Measurements from ENCODE around the gene VPS8. TPM values are rescaled to one million over a fixed set of nuclear protein-coding genes. Genes with fewer than 3 reads are reported as not detected.

VPS8 gene
- total and polyA plus RNA-seq, 2 of the 8 experiments (the other 6 are each of a cell fraction or from before 2014, with no cell fraction given), result 13.0 to 41.0 TPM

GRCh38 chr3:185075547-185075946 is 263.6 kb downstream of the VPS8 start:
- CTCF ChIA-PET (ENCODE audit: partially characterized antibody), result interaction anchor here (0.8 to 2.0 kb wide), 3 partner anchors 10 to 102 kb away, joined by 3 to 10 read pairs (median 9); no protein-coding TSS in a partner anchor
- no peak for FAIRE-seq
- POLR2A ChIA-PET (ENCODE audit: partially characterized antibody), result no interaction called here
- Histone ChIP-seq H2AK5ac (ENCODE audit: low read depth, low read length) (no peak overlapping the region), H3K23me2 (ENCODE audit: low read depth, low read length) (no peaks in the 10 kb centered on the region), H3K36me3 (ENCODE audit: control insufficient read depth in 2 of 4, insufficient read depth in 4 of 4, low read length in 3 of 4) (no peaks in the 10 kb centered on the region), H3K4me1 (replicated peaks in 1 of 4; ENCODE audit: control insufficient read depth in 3 of 4, insufficient read depth in 4 of 4, low read length in 3 of 4) (peaks cover 0 to 5% (median 1%) of the 10 kb centered on the region in 4 experiments; a peak in 4 of 7 replicates), H3K4me3 (ENCODE audit: extremely low read depth in 1 of 4, insufficient read depth in 2 of 4, low read depth in 3 of 4, low read length in 4 of 4) (no peak overlapping the region), H4K20me1 (replicated peaks in 1 of 2; ENCODE audit: control insufficient read depth in 1 of 2, insufficient read depth in 2 of 2, low read length in 2 of 2) (no peaks in the 10 kb centered on the region), H2BK20ac (ENCODE audit: low read length) (no peak overlapping the region), H4K8ac (ENCODE audit: extremely low read depth, insufficient read depth, low read length) (no peak overlapping the region; the same call in 1 of the 2 replicates), H2BK120ac (replicated peaks; ENCODE audit: low read depth, low read length) (no peak overlapping the region), H3K14ac (ENCODE audit: insufficient read length) (no peak overlapping the region), H2BK12ac (ENCODE audit: low read depth, low read length) (no peak overlapping the region), H2BK5ac (ENCODE audit: low read depth, low read length) (no peak overlapping the region), H3K4ac (replicated peaks; ENCODE audit: insufficient read length, low read depth, low read length) (no peak overlapping the region), H4K5ac (ENCODE audit: insufficient read length, low read depth, low read length) (no peak overlapping the region), H3K27me3 (replicated peaks in 1 of 4; ENCODE audit: control insufficient read depth in 3 of 4, extremely low read depth in 1 of 4, insufficient read depth in 3 of 4, low read length in 3 of 4) (no peaks in the 10 kb centered on the region; a peak in 2 of 7 replicates), H2AFZ (ENCODE audit: low read length) (no peak overlapping the region), H3K79me2 (ENCODE audit: control insufficient read depth in 1 of 2, insufficient read depth in 2 of 2, low read length in 2 of 2) (no peaks in the 10 kb centered on the region), H3K18ac (ENCODE audit: extremely low read depth, low read length) (no peak overlapping the region), H3K27ac (ENCODE audit: low read depth, low read length) (no peak overlapping the region), H3K56ac (replicated peaks; ENCODE audit: insufficient read length, low read depth, low read length) (no peak overlapping the region), H3K4me2 (ENCODE audit: insufficient read depth in 1 of 2, low read depth in 2 of 2, low read length in 2 of 2) (no peak overlapping the region), H3K23ac (ENCODE audit: insufficient read length) (no peak overlapping the region), H3K9ac (replicated peaks in 1 of 4; ENCODE audit: extremely low read depth in 1 of 4, low read depth in 3 of 4, low read length in 3 of 4) (no peak overlapping the region; a peak in 1 of 7 replicates), H3K9me3 (ENCODE audit: insufficient read depth in 2 of 2, low read depth in 1 of 2, low read length in 1 of 2) (no peaks in the 10 kb centered on the region), H2BK15ac (ENCODE audit: low read length) (no peak overlapping the region), H3K79me1 (ENCODE audit: low read depth, low read length) (no peaks in the 10 kb centered on the region), H4K91ac (replicated peaks; ENCODE audit: insufficient read length, low read length) (no peak overlapping the region)
- no peak for DNase-seq (ENCODE audit: low read depth in 1 of 2, low spot score in 2 of 2)
- 92% methylated on average over 13 of the region's 13 CpGs; no CpG with 5 or more reads in 1 of the 2 experiments for WGBS, 2 experiments (ENCODE audit: extremely low coverage in 1 of 2, insufficient coverage in 1 of 2, insufficient read length in 1 of 2, insufficient replicate concordance in 2 of 2, low coverage in 1 of 2, low lambda C conversion rate in 2 of 2, missing lambda C conversion rate in 1 of 2)
- TF ChIP-seq TBP (IDR thresholded peaks at IDR 0.05; ENCODE audit: low read depth, low read length) (no peak), MAX (IDR thresholded peaks at IDR 0.05) (no peak), RXRA (IDR thresholded peaks at IDR 0.05; ENCODE audit: insufficient read depth, low read depth, low read length) (no peak)
